ENCODE data around the gene PEBP1. TPM values are rescaled to one million over a fixed set of nuclear protein-coding genes. Genes with fewer than 3 reads are reported as not detected.
A peak's percentile ranks its signal among the peaks of the same experiment; 100 is the strongest.

The PEBP1 gene
- total and polyA plus RNA-seq, 10 of the 15 experiments (the other 5 are each of a cell fraction or from before 2014, with no cell fraction given), result 79.4 to 415 (median 206) TPM

GRCh38 chr12:118166946-118167345, 31.0 kb downstream of the PEBP1 start (continued):
- TF ChIP-seq CEBPB (IDR thresholded peaks at IDR 0.05; ENCODE audit: borderline replicate concordance in 1 of 2, low read depth in 2 of 2, low read length in 2 of 2) (no peak), CHD1 (IDR thresholded peaks at IDR 0.05; ENCODE audit: low read depth, low read length) (no peak), TBL1XR1 (IDR thresholded peaks at IDR 0.05; ENCODE audit: low read depth, low read length) (no peak), BCL3 (IDR thresholded peaks at IDR 0.05; ENCODE audit: borderline replicate concordance, insufficient read depth, low read depth, low read length, poor library complexity, severe bottlenecking) (peak; percentile 49), NR2C2 (IDR thresholded peaks at IDR 0.05; ENCODE audit: borderline replicate concordance, control insufficient read depth, insufficient read length, low read depth) (no peak), FOS (IDR thresholded peaks at IDR 0.05; ENCODE audit: borderline replicate concordance, extremely low read depth, insufficient read length) (no peak), IKZF2 (IDR thresholded peaks at IDR 0.05) (peak; percentile 90), ZNF24 (IDR thresholded peaks at IDR 0.05) (peak; percentile 81), DPF2 (IDR thresholded peaks at IDR 0.05) (peak; percentile 85), RFX5 (IDR thresholded peaks at IDR 0.05; ENCODE audit: low read depth, low read length) (no peak), GATAD2B (conservative IDR thresholded peaks at IDR 0.05; ENCODE audit: low read depth) (0 out of 2 replicates have a peak, but pooled peaks have one; percentile 39), YY1 (IDR thresholded peaks at IDR 0.05; ENCODE audit: low read depth, low read length) (0 out of 2 replicates have a peak, but pooled peaks have one; percentile 11), EED (IDR thresholded peaks at IDR 0.05; ENCODE audit: low read depth) (peak; percentile 59), POLR2A (IDR thresholded peaks at IDR 0.05; ENCODE audit: low read depth, low read length) (no peak), POLR2AphosphoS5 (IDR thresholded peaks at IDR 0.05; ENCODE audit: low read length) (no peak)

Measured in GM12878 (cell line).